ENCODE results near the gene EFEMP2.
"Not testable (repeated sequence)": the region's sequence is repeated elsewhere in the genome, so short reads cannot be mapped to it uniquely, and the experiment has no call there.

The EFEMP2 gene

GRCh38 chr11:65900125-65900898, 27.7 kb upstream of the EFEMP2 start, which contains the start of gene FOSL1:
FOSL1 (minus strand) TSS chr11:65900388; CDS start chr11:65900339, 49 bp downstream.
- DNase-seq (ENCODE audit: low spot score): peak; percentile 94

GRCh38 chr11:65899356-65900124, 26.9 kb upstream of the EFEMP2 start:
- peak; percentile 77 for DNase-seq (ENCODE audit: low spot score)

- DNase-seq (ENCODE audit: low spot score): no peak
These were observed 26.2 kb upstream of the EFEMP2 start for GRCh38 chr11:65898656-65899355.

- DNase-seq (ENCODE audit: low spot score): no peak
These were observed 24.4 kb upstream of the EFEMP2 start for GRCh38 chr11:65897020-65897471.

GRCh38 chr11:65896034-65896999, 23.7 kb upstream of the EFEMP2 start:
- no peak for DNase-seq (ENCODE audit: low spot score)

- DNase-seq (ENCODE audit: low spot score): no peak
These were observed 22.9 kb upstream of the EFEMP2 start for GRCh38 chr11:65895482-65895981.

- DNase-seq (ENCODE audit: low spot score): no peak
These were observed 21.5 kb upstream of the EFEMP2 start for GRCh38 chr11:65894034-65894591.

GRCh38 chr11:65892661-65893317, 20.2 kb upstream of the EFEMP2 start:
- no peak for DNase-seq (ENCODE audit: low spot score)

GRCh38 chr11:65892137-65892540, 19.5 kb upstream of the EFEMP2 start:
- DNase-seq (ENCODE audit: low spot score): not testable (repeated sequence)

- no peak for DNase-seq (ENCODE audit: low spot score)
These were observed 18.9 kb upstream of the EFEMP2 start for GRCh38 chr11:65891219-65892136.

GRCh38 chr11:65890324-65891218, 18.0 kb upstream of the EFEMP2 start, which contains the start of gene CCDC85B:
CCDC85B (plus strand) TSS chr11:65890673; CDS start chr11:65890784, 111 bp downstream.
- DNase-seq (ENCODE audit: low spot score): peak; percentile 95

- DNase-seq (ENCODE audit: low spot score): peak; percentile 97
These were observed 15.7 kb upstream of the EFEMP2 start, which contains the start of gene FIBP for GRCh38 chr11:65888163-65888814. FIBP (minus strand) TSS chr11:65888471; CDS start chr11:65888418, 53 bp downstream.

GRCh38 chr11:65887723-65888162, 15.1 kb upstream of the EFEMP2 start:
- peak; percentile 45 for DNase-seq (ENCODE audit: low spot score)

- no peak for DNase-seq (ENCODE audit: low spot score)
These were observed 14.5 kb upstream of the EFEMP2 start for GRCh38 chr11:65886826-65887722.

GRCh38 chr11:65885808-65886536, 13.4 kb upstream of the EFEMP2 start:
- no peak for DNase-seq (ENCODE audit: low spot score)

All from AG08395 (cell line).